ENCODE data around the gene LRRC3C. TPM values are rescaled to one million over a fixed set of nuclear protein-coding genes. Genes with fewer than 3 reads are reported as not detected.
A peak's percentile ranks its signal among the peaks of the same experiment; 100 is the strongest.

LRRC3C gene
- total RNA-seq, 2 donors from 2014 or later, result not detected

- no peaks in the 10 kb centered on the region for H3K27me3 ChIP-seq (replicated peaks; ENCODE audit: insufficient read depth)
- no peak overlapping the region for H3K27ac ChIP-seq
- H3K4me1 ChIP-seq (replicated peaks), result no peaks in the 10 kb centered on the region
- WGBS, result 86% methylated on average over 2 of the region's 2 CpGs
- DNase-seq (ENCODE audit: low spot score), result no peak
- no peaks in the 10 kb centered on the region for H3K36me3 ChIP-seq
- no peak overlapping the region for H3K4me3 ChIP-seq
- H3K9me3 ChIP-seq, result no peaks in the 10 kb centered on the region
- intact Hi-C loops (cut with DNase I), result no loop called here
- TF ChIP-seq POLR2A (IDR thresholded peaks at IDR 0.05), result no peak
- TF ChIP-seq CTCF (IDR thresholded peaks at IDR 0.05), result no peak
- TF ChIP-seq POLR2AphosphoS5 (IDR thresholded peaks at IDR 0.05), result no peak
These were observed 46.0 kb downstream of the LRRC3C start for GRCh38 chr17:39973496-39973895.

- Histone ChIP-seq H3K4me3 (no peak overlapping the region), H3K36me3 (no peaks in the 10 kb centered on the region), H3K27ac (no peak overlapping the region), H3K27me3 (replicated peaks; ENCODE audit: insufficient read depth) (no peaks in the 10 kb centered on the region), H3K4me1 (replicated peaks) (no peaks in the 10 kb centered on the region), H3K9me3 (no peaks in the 10 kb centered on the region)
- no peak for TF ChIP-seq POLR2A (IDR thresholded peaks at IDR 0.05)
- TF ChIP-seq POLR2AphosphoS5 (IDR thresholded peaks at IDR 0.05), result no peak
- no peak for TF ChIP-seq CTCF (IDR thresholded peaks at IDR 0.05)
- intact Hi-C loops (cut with DNase I), result no loop called here
- 83% methylated on average over 5 of the region's 5 CpGs for WGBS
- DNase-seq (ENCODE audit: low spot score), result no peak
These were observed 46.9 kb downstream of the LRRC3C start for GRCh38 chr17:39974433-39974832.

GRCh38 chr17:39975801-39976200, 48.3 kb downstream of the LRRC3C start:
- H3K27ac ChIP-seq, result no peak overlapping the region
- DNase-seq (ENCODE audit: low spot score), result no peak
- H3K4me3 ChIP-seq, result no peak overlapping the region
- no peaks in the 10 kb centered on the region for H3K27me3 ChIP-seq (replicated peaks; ENCODE audit: insufficient read depth)
- intact Hi-C loops (cut with DNase I), result no loop called here
- H3K36me3 ChIP-seq, result no peaks in the 10 kb centered on the region
- 63% methylated on average over 4 of the region's 4 CpGs for WGBS
- TF ChIP-seq POLR2A (IDR thresholded peaks at IDR 0.05), result no peak
- TF ChIP-seq POLR2AphosphoS5 (IDR thresholded peaks at IDR 0.05), result no peak
- no peak for TF ChIP-seq CTCF (IDR thresholded peaks at IDR 0.05)
- no peaks in the 10 kb centered on the region for H3K4me1 ChIP-seq (replicated peaks)
- H3K9me3 ChIP-seq, result no peaks in the 10 kb centered on the region

- Histone ChIP-seq H3K27ac (no peak overlapping the region), H3K4me3 (no peak overlapping the region), H3K36me3 (no peaks in the 10 kb centered on the region), H3K9me3 (no peaks in the 10 kb centered on the region), H3K4me1 (replicated peaks) (no peaks in the 10 kb centered on the region), H3K27me3 (replicated peaks; ENCODE audit: insufficient read depth) (no peaks in the 10 kb centered on the region)
- intact Hi-C loops (cut with DNase I), result no loop called here
- DNase-seq (ENCODE audit: low spot score), result no peak
- WGBS, result 67% methylated on average over 5 of the region's 5 CpGs
- no peak for TF ChIP-seq POLR2A (IDR thresholded peaks at IDR 0.05)
- TF ChIP-seq POLR2AphosphoS5 (IDR thresholded peaks at IDR 0.05), result no peak
- no peak for TF ChIP-seq CTCF (IDR thresholded peaks at IDR 0.05)
These were observed 51.6 kb downstream of the LRRC3C start for GRCh38 chr17:39979016-39979670.

GRCh38 chr17:39979893-39980350, 52.4 kb downstream of the LRRC3C start:
- Histone ChIP-seq H3K4me1 (replicated peaks) (no peaks in the 10 kb centered on the region), H3K4me3 (peak overlapping the region; percentile 22 to 85), H3K27me3 (replicated peaks; ENCODE audit: insufficient read depth) (no peaks in the 10 kb centered on the region), H3K27ac (peak overlapping the region; percentile 53 to 86), H3K36me3 (peaks cover 0 to 4% of the 10 kb centered on the region in 2 donors), H3K9me3 (no peaks in the 10 kb centered on the region)
- no peak for TF ChIP-seq POLR2A (IDR thresholded peaks at IDR 0.05)
- TF ChIP-seq POLR2AphosphoS5 (IDR thresholded peaks at IDR 0.05), result no peak
- no peak for TF ChIP-seq CTCF (IDR thresholded peaks at IDR 0.05)
- intact Hi-C loops (cut with DNase I), result loop anchor here (1.0 to 2.0 kb wide), 2 partner anchors 21 to 53 kb away; partner anchors contain the start of genes LRRC3C and ORMDL3
- whole genome bisulfite sequencing, result under 1% methylated on average over 10 of the region's 10 CpGs
- DNase-seq (ENCODE audit: low spot score), result no peak
